CD4-positive, alpha-beta T cell treated with Interleukin-4 for 1 hour (primary cell): ENCODE measurements around the gene PRADC1.

Experiments used
- DNase-seq, 2 donors: peaks; one replicate each; pipeline ENCODE4 v3.0.0-alpha.2; 2020 to 2022

PRADC1 gene

DNA sequence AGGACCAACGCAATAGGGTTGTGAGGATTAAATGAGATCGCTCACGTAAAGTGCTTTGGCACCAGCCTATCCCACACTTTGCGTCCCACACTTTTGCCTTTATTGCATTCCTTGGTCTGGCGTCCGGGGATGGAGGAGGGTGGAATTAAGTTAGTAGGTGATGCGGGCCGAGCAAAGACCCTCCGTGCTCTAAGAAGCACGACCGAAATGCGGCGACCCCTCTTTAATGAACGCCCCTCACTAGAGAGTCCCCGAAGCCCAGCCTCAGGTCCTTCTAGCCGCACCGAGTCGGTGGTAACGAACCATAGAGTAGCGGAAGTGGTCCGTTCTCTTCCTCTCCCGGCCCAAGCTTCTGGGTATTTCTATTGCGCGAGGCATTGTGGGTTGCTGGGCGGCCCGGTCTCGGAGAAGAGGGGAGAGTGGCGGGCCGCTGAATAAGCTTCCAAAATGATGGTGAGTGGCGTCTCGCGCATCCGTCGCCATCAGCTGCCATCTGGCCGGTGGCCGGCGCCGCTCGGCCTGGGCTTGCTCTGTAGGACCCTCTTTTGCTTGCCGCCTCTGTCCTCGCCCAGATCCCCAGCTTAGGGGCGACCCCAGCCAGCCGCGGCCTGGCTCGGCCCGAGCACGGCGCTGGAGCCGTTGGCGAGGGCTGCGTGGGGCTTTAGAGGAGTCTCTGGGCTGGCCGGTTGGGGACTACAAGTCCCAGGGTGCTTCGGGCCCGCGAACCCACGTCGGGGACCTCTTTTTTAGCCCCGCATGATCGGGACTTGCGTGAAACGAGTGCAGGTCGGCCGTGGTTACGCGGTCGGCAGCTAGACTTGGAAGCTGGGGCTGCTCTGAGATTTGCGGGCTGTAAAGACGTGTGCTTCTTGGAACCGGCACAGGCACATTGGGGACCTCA lies 1.1 kb upstream of the PRADC1 start, which contains the start of gene CCT7:
CCT7 (plus strand) TSS at position 377 of the 901 bp plus-strand sequence; CDS start at position 448, 71 bp downstream.
- peak; percentile 92 to 93 for DNase-seq

DNA sequence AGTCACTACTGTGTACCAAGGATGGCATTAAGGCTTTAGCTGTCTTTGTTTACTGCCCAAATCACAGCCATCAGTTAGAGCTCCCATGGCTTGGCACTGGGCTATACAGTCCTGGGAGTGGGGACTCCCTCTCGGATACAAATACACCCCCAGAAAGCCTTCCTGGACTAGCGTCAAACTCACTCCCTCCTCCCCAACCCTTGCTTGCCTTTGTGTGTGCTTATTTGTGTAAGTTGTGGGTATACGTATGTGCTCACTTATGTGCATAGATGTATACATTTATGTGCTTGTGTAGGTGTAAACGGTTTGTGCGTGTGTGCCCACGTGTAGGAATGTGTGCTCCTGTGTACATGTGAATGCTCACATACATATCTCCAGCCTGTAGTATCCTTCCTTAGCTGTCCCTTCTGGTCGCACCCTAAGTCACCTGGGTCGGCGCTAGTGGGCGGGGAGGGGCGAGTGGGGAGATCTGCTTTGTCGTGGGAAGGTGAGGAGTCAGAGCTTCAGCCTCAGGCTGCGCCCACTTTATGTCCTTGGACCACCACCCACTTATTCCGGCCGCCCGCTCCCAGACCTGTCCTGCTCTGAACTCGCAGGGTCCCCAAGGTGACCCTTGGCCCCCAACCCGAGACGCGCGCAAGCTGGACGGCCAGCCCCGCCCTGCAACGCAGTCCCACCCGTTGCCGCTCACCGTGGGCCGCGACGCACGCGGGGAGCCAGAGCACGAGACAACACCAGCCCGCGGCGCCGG lies 461 bp downstream of the PRADC1 start:
- peak in 1 of 2 donors; percentile 22 for DNase-seq

DNA sequence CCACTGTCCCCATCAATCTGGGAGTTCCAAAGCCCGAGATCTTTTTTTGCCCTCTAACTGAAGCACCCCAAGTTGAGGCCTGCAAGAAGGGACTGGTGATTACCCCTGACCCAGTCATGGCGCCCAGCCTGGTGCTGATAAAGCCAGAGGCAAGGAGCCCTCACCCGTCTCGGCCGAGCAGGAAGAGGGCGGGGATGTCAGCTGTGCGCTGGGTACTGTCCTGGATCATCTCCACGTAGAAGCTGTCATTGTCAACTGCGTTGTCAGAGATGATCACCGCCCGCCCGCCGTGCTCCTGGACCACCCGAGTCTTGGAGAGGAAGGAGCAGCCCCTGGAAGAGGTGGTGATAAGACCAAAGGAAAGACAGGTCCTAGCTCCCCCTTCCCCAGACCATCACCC lies 4.4 kb downstream of the PRADC1 start:
- DNase-seq, result no peak

DNA sequence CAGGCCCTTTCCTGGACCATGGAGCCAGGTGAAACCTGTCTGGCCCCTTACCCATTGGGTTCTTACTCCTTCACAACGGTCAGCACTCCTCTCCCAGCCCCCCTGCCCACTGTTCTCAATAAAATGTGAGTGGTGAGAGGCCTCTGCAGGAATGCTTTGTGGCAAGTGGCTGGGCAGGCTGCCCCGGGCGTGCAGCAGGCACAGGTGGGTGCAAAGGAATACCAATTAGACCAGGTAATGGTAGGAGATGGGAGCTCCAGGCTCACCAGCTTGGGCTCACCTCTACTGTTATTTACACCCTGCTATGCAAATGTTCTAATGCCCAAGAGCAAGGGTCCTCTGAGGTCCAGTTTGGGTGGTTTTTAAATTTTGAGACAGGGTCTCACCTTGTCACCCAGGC lies 6.0 kb downstream of the PRADC1 start:
- DNase-seq, result no peak

DNA sequence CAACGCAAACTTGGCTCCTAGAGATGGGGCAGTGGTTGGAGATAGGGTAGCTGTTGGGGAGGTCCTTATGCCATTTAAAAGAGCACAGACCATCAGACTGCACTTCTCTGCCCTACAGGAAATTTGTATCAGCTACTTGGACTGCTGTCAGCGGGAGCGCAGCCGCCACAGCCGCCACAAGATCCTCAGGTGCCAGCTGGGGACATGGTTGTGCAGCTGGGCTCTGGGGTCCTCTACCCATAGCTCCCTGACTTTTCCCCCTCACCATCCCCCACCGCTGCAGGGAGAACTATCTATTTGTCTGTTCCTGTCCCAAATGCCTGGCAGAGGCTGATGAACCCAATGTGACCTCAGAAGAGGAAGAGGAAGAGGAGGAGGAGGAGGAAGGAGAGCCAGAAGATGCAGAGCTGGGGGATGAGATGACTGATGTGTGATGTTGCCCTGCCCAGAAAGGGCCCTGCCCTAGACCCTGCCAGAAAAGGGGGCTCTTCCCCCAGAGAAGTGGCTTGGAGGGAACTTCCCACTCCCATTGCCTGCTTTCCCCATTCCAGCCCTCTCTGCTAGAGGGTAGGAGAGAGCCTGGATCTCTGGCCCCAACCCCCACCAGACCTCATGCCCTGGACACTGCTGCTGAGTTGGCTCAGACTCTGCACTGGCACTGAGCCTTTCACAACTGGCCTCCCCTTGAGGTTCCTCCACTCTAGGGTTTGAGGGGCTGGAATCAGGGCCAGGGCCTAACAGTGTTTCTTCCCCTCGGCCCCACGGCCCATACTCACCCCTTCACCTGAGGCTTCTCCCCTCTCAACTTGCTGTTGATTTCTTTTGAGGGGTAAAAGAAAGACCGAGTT lies 7.3 kb downstream of the PRADC1 start:
- DNase-seq, result no peak

DNA sequence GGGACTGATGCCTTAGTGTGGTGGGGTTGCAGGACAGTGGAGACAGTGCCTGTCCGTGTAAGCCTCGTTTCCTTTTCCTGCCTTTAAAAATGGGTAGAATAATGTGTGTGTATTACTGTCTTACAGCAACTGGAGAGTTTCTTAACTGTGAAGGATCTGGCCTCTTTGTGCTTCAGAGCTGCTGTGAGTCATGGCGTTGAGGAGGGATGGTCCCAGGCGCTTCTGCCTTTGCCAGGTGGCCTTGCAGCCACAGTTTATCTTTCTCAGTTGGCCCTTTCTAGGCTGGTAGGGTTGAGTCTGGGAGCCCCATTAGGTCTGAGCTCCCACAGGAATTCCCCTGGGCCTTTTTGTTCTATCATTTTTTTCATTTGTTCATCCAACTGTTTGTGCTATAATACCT lies 9.2 kb downstream of the PRADC1 start:
- no peak for DNase-seq

DNA sequence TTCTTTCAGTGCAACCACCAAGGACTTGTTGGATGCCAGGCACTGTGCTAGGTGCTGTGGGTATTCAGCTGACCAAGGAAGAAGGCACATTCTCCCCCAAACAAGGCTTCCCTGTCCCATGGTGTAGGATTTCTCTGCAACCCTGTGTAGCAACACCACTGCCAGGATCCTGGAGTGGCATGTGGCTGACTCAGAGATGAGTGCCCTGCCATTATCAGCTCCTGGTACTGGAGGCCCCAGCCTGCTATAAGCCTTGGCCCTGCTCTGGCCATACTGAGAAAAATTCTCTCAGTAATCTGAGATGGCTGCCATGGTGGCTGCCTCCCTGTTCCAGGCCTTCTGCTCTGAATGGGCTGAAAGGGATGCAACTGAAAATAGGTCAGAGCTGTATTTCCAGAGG lies 14.7 kb downstream of the PRADC1 start:
- no peak for DNase-seq

DNA sequence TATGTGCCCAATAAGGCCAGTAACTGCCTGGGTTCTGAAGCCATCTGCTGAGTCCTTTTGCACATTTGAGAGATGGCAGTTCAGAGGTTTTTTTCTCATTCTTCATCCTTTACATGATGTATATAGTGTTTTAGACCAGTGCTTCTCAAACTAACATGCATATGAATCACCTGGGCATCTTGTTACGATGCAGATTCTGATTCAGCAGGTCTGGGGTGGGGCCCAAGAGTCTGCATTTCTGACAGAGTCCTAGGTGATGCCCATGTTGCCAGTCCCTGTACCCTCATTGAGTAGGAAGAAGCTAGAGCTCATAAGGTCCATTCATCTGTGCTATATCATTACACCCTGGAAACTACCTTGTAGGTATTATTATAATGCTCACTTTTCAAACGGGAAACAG lies 15.2 kb downstream of the PRADC1 start:
- DNase-seq, result no peak

DNA sequence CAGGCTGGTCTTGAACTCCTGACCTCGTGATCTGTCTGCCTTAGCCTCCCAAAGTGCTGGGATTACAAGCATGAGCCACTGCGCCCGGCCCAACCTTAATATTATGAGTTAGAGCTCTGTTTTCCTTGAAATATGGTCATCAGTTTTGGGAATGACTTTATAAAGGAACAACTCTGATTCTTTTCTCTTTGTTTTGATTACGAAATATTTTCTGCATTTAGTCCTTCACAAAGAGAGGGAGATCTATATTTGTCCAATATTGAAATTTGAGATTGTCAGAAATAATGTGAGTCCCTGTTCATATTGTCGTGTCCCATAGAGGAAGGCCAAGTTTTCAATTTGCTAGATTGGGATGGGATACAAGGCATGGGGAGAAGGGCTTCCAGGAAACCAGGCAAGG lies 15.9 kb downstream of the PRADC1 start:
- DNase-seq, result no peak

DNA sequence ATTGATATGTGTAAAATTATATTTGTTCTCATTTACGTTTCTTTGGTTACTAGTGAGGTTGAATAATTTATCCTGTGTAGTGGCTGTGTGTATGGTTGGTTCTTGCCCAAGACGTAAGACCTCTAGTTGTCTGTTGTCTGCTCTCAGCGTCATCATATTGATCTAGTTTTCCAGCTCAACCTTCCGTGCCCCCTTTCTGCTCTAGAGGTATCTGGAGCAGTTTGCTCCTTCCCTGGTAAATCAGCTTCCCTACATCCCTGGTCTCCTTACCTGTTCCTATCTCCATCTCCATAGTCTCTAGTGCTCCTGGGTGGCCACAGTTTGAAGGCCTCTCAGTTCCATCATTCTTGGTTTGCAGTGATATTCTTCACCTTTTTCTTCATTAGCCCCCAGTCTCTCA lies 17.8 kb downstream of the PRADC1 start:
- DNase-seq, result no peak

DNA sequence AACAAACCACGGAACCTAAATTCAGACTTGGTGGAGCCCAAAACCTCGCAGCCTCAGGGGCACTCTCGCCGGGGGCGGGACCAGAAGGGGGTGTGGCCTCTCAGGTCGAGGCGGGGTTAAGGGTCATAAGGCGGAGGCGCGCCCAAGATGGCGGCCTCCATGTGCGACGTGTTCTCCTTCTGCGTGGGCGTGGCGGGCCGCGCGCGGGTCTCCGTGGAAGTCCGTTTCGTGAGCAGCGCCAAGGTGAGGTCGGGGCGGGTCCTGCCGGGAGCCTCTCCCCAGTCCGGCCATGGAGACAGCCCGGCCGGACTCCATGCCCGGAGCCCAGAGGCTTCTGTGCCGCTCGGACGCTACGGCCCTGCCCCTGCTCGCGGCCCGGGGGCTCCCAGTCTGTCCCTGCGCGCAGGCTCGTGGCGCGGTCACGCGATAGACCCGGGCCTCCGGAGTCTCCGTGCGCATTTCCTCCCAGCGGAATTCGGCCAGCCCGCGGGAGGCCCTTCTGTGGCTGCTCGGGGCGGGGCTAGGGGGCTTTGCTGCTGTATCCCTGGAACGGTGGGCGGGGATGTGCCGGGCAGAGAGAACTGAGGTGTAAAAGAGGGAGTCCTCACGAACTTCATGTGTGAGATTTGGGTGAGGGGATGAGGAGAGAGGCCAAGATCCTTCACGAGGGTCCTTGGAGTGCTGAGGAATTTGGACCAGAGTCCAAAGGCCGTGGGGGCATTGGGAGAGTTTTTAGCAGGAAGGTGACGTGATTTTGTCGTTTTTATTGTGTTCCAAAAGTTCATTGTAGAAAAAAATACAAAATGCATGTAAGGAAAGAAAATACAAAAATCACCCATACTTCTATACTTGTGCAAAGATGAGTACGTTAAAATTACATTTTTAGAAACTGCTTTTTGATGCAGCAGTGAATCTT lies 18.7 kb downstream of the PRADC1 start, which contains the start of gene SMYD5:
SMYD5 (plus strand) TSS at position 126 of the 916 bp plus-strand sequence; CDS start at position 148, 22 bp downstream.
- DNase-seq, result peak; percentile 90 to 92

DNA sequence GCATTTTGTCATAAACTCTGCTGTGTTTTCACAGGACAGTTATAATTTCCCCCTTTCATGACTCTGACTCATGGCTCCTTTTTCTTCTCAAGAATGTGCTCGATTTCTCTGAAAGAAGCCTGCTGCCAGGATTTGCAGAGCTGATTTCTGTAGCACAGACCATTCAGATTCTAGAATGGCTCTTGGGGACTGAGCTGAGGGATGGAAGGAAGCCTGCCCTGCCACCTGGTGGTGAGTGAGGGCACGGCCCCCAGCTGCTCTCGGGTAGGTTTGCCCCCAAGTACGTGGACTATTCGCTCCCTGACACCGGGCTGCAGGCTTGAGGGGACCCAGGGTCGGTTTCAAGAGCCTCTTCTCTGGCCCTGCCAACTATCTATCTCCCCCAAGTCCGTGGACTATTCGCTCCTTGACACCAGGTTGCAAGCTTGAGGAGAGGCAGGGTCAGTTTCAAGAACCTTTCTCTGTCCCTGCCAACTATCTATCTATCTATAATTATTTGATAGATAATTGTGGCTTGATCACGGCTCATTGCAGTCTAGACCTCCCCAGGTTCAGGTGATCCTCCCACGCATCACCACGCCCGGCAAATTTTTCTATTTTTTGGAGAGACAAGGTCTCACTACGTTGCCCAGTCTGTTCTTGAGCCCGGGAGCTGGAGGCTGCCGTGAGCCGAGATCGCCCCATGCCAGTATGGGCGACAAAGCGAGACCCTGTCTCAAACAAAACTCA lies 20.4 kb downstream of the PRADC1 start:
- DNase-seq, result peak; percentile 73 to 76

DNA sequence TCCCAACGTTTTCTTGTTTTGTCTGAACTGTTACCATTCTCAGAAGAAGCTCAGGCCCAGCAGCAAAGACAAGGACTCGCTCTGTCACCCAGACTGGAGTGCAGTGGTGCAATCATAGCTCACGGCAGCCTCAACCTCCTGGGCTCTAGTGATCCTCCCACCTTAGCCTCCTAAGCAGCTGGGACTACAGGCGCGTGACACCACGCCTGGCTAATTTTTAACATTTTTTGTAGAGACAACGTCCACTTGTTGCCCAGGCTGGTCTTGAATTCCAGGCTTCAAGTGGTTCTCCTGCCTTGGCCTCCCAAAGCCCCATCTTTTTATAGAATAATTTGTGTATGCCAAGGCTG lies 21.0 kb downstream of the PRADC1 start:
- DNase-seq, result no peak

DNA sequence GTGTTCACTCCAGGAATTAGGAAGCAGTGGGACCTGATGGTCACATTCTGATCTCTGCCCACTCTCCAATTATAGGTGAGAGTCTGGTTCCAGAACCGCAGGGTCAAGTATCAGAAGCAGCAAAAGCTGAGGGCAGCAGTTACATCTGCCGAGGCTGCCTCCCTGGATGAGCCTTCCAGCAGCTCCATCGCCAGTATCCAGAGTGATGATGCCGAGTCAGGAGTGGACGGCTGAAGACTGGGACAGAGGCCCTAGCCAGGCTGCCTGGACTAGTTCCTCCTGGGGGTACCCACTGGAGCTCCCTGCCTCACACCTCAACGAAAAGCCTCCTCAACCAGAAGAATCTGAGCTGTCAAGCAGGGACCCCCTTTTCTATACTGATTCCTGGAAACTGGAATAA lies 22.3 kb downstream of the PRADC1 start:
- no peak for DNase-seq

DNA sequence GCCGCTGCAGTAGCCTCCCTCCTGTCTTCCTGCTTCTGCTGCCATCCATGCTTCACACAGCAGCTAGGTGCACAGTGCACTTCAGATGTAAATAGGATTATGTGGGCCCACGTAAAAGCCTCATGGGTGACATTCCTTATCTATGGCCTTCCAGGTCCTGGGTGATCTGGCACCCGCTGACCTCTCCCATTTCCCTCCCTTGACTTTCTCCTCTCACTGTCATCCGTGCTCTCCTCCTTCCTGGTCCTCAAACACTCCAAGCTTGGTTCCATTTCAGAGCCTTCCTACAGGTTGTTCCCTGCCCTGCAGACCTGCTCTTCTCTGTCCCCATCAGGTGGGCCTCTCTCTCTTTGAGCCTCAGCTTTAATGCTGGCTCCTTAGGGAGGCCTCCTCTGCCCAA lies 23.0 kb downstream of the PRADC1 start:
- no peak for DNase-seq

DNA sequence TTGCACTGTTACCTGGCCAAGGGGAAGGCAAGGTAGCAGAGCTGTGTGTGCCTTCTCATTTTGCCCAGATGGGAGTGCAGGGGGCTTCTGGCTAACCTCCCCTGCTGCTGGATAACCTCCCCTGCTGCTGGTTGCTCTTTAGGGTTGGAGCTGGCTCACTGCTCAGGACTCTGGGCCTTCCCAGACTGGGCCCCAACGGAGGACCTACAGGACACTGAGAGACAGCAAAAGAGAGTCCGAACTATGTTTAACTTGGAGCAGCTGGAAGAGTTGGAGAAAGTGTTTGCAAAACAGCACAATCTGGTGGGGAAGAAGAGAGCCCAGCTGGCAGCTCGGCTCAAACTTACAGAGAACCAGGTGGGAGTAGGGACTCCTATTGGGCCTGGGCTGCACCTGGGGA lies 24.8 kb downstream of the PRADC1 start:
- no peak for DNase-seq

DNA sequence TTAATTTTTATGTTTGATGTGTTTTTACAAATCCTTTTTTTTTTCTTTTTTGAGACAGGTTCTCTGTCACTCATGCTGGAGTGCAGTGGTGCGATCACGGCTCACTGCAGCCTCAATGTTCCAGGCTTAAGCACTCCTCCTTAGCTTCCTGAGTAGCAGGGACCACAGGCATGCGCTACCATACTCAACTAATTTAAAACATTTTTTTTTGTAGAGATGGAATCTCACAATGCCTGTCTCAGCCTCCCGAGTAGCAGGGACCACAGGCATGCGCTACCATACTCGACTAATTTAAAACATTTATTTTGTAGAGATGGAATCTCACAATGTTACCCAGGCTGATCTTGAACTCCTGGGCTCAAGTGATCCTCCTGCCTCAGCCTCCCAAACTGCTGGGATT lies 27.4 kb downstream of the PRADC1 start:
- DNase-seq, result no peak

DNA sequence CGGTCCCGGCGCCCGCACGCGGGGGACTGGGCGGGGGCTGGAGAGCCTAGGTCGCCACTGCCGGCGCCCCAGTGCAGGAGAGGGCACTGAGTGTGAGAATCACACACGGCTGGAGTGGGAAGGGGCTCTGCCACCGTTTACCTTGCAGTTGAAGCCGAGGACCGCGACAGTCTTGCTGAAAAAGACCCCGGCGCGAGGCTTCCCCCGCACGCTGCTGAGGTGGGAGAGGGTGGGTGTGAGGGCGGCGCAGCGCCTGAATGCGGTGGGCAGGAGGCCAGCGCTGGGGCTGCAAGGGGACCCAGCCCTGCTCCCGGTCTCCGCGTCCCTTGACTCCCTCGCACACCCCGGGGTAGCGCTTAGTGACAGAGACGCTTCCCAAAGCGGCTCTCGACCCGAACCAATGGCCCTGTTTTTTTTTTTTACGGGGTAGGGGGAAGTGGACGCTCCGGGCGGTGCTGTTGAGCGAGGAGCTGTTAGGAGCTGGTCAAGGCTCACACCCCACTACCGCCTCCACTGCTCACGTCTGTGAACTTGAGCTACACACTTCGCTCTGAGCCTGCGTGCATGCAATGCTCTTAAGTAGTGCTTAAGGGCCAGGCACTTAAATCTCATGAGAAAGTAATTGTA lies 29.9 kb downstream of the PRADC1 start:
- DNase-seq, result no peak

DNA sequence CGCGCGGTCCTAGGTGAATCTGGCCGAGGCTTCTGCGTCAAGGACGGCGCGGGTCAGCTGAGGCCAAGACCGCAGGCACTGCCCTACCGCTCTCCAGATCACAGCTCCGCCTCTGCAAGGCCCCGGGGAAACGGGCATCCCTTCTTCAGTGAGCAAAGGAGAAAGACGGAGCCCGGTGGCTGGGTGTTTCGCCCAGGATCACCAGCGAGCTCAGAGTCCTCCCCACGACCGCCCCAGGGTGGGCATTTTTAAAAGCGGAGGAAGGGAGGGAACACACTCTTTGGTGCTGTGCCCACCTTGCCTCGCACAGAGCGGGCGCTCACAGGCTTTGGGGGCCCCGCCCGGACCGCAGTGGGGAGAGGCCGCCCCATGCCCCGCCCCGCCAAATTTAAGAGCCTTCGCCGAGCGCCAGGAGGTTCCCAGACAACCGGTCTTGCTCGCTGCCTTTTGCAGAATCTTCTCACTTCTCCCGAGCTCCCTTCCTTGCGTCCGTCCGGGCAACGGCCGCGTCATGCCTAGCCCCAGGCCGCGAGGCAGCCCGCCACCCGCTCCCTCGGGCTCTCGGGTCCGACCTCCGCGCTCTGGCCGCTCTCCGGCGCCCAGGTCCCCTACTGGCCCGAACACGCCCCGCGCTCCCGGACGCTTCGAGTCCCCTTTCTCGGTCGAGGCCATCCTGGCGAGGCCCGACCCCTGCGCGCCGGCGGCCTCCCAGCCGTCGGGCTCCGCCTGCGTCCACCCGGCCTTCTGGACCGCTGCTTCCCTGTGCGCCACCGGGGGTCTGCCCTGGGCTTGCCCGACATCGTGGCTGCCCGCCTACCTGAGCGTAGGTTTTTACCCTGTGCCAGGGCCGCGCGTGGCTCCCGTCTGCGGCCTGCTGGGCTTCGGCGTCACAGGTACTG lies 30.6 kb downstream of the PRADC1 start, which contains the start of gene NOTO:
NOTO (plus strand) TSS at position 419 of the 899 bp plus-strand sequence; CDS start at position 512, 93 bp downstream.
- no peak for DNase-seq
